ENCODE data around the gene TSPAN18.

DNA sequence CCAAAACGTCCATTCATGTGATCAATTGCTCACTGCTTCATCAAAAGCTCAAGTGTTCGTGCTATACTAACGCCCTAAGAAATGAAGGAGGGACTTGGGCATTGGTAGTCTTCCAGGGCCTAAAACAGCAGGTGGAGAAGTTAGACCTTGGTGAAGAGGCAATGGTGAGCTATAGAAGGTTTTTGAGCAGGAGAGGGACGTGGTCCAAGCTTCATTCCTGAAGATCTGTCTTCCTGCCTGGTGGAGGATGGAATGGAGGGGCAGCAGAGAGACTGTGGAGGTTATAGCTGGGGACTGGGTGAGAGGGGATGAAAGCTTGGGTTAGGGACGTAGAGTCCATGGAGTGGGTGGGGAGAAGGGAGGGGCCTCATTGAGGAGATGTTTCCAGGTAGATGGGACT is 126.2 kb downstream of the TSPAN18 start:
- TF ChIP-seq, protein P1, sequence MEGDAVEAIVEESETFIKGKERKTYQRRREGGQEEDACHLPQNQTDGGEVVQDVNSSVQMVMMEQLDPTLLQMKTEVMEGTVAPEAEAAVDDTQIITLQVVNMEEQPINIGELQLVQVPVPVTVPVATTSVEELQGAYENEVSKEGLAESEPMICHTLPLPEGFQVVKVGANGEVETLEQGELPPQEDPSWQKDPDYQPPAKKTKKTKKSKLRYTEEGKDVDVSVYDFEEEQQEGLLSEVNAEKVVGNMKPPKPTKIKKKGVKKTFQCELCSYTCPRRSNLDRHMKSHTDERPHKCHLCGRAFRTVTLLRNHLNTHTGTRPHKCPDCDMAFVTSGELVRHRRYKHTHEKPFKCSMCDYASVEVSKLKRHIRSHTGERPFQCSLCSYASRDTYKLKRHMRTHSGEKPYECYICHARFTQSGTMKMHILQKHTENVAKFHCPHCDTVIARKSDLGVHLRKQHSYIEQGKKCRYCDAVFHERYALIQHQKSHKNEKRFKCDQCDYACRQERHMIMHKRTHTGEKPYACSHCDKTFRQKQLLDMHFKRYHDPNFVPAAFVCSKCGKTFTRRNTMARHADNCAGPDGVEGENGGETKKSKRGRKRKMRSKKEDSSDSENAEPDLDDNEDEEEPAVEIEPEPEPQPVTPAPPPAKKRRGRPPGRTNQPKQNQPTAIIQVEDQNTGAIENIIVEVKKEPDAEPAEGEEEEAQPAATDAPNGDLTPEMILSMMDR (IDR thresholded peaks at IDR 0.05), result no peak
- no peak for TF ChIP-seq POLR2A (IDR thresholded peaks at IDR 0.05)
